WTC11 (cell line): ENCODE data around the gene TRMU. TPM values are rescaled to one million over a fixed set of nuclear protein-coding genes. Genes with fewer than 3 reads are reported as not detected.

ENCODE experiments used
- ATAC-seq: fragments of 200-7000 bp; cut with Tn5 transposase; 2 replicates; pipeline ENCODE4 v1.10.0; 2021; ENCODE audit warnings: mild to moderate bottlenecking, moderate library complexity
- CTCF ChIA-PET: fragments of 300-600 bp; sonication (Branson Sonifier 250); formaldehyde crosslinking; loops from one replicate; lab custom pipeline; 2021; ENCODE audit warnings: antibody characterized with exemption; lab: Charles Lee
- POLR2A ChIA-PET: fragments of 350-600 bp; sonication (Branson Sonifier 250); formaldehyde crosslinking; loops from one replicate; lab custom pipeline; 2021; ENCODE audit warnings: antibody characterized with exemption; lab: Charles Lee
- DNase-seq: peaks from one replicate; pipeline ENCODE4 v3.0.0; 2021; ENCODE audit warnings: low spot score
- H3K27ac Mint-ChIP-seq: 2 replicates; pipeline ENCODE4 v1.8.0; 2021; ENCODE audit warnings: mixed read lengths
- H3K27me3 Mint-ChIP-seq: 2 replicates; pipeline ENCODE4 v1.8.0; 2021; ENCODE audit warnings: low read depth, mild to moderate bottlenecking, moderate library complexity, mixed read lengths
- H3K36me3 Mint-ChIP-seq: 2 replicates; pipeline ENCODE4 v1.8.0; 2021; ENCODE audit warnings: mixed read lengths
- H3K4me1 Mint-ChIP-seq: 2 replicates; pipeline ENCODE4 v1.8.0; 2022; ENCODE audit warnings: mixed read lengths
- H3K4me3 Mint-ChIP-seq: 2 replicates; pipeline ENCODE4 v1.8.0; 2021; ENCODE audit warnings: mild to moderate bottlenecking, moderate library complexity, mixed read lengths
- H3K9me3 Mint-ChIP-seq: 2 replicates; pipeline ENCODE4 v1.8.0; 2021; ENCODE audit warnings: mixed read lengths
- CBFB ChIP-seq: sonication (generic); formaldehyde crosslinking; IDR thresholded peaks from 2 replicates; pipeline ENCODE4 v1.8.1; 2022; ENCODE audit warnings: mild to moderate bottlenecking, low read depth, missing genetic modification reagents
- GTF2I ChIP-seq: fragments of 250-450 bp; sonication (Bioruptor Pico); conservative IDR thresholded peaks from 2 replicates; pipeline ENCODE4 v1.4.0; 2021; ENCODE audit warnings: mild to moderate bottlenecking
- NR2C2 ChIP-seq: sonication (generic); formaldehyde crosslinking; IDR thresholded peaks from 2 replicates; pipeline ENCODE4 v1.8.0; 2022; ENCODE audit warnings: mild to moderate bottlenecking, missing genetic modification reagents
- ZNF423 ChIP-seq: fragments of 250-450 bp; sonication (Bioruptor Pico); IDR thresholded peaks from 2 replicates; pipeline ENCODE4 v2.1.2; 2022; ENCODE audit warnings: mild to moderate bottlenecking, moderate library complexity
- total RNA-seq: library from RNA; stranded (reverse); gene quantifications from 3 replicates; pipeline ENCODE4 v1.2.3, GENCODE V29; 2021
- TF ChIP-seq, protein P1 (sequence below): sonication (generic); formaldehyde crosslinking; IDR thresholded peaks from 2 replicates; pipeline ENCODE4 v1.8.1; 2023; ENCODE audit warnings: mild to moderate bottlenecking, moderate library complexity, missing genetic modification reagents
- TF ChIP-seq, protein P2 (sequence below): sonication (generic); formaldehyde crosslinking; IDR thresholded peaks from 2 replicates; pipeline ENCODE4 v1.8.0; 2023; ENCODE audit warnings: missing genetic modification reagents, mild to moderate bottlenecking, borderline replicate concordance
- TF ChIP-seq, protein P3 (sequence below): sonication (generic); formaldehyde crosslinking; conservative IDR thresholded peaks from 2 replicates; pipeline ENCODE4 v1.8.1; 2023; ENCODE audit warnings: mild to moderate bottlenecking, low read depth, missing genetic modification reagents, moderate library complexity
- TF ChIP-seq, protein P4 (sequence below): sonication (generic); formaldehyde crosslinking; IDR thresholded peaks from 2 replicates; pipeline ENCODE4 v1.8.1; 2023; ENCODE audit warnings: mild to moderate bottlenecking, missing genetic modification reagents, moderate library complexity
- TF ChIP-seq, protein P5 (sequence below): fragments of 250-450 bp; sonication (Bioruptor Pico); IDR thresholded peaks from 2 replicates; pipeline ENCODE4 v1.9.0; 2021; ENCODE audit warnings: moderate library complexity, mild to moderate bottlenecking, inconsistent platforms, borderline replicate concordance
- TF ChIP-seq, protein P6 (sequence below): sonication (generic); formaldehyde crosslinking; IDR thresholded peaks from 2 replicates; pipeline ENCODE4 v1.8.1; 2023; ENCODE audit warnings: mild to moderate bottlenecking, missing genetic modification reagents

TRMU gene
- total RNA-seq, 1 experiment from 2014 or later, result 103 TPM

DNA sequence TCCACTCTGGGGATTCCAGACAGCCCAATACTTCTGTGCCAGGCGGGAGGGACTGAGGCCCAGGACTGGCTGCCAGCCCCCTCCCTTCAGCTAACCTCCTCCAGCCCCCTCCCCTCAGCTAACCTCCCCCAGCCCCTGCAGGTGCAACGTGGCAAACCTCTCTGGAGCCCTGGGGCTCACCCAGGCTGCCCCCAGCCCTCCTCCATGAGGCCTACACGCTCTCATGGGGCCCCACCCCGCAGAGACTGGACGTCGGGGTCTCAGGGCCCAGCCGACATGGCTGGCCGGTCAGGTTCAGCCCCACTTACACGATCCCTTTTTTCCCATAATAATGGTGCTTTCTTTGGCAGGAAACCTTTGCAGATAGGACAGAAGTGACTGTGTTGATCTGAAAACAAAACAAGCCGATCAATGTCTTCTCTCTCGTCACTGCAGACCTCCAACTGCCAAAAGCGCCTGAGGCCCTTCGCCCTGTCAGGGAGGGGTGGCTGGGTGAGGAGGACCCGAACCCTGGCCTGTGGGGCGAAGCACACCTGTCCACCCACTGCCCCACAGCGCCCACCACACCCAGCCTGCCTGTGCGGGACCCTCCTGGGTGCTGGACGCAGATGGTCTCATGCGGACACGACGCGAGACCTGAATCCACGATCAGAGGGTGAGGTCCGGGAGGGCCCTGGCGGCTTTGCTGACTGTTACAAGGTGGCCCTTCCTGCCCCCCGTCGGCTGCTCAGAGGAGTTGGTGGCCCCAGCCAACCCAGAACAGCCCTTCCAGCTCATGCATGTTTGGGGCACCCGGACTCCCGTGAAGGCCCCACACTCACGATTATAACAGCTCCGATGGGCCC, 33.6 kb downstream of the TRMU start:
- no peak overlapping the region for H3K27ac Mint-ChIP-seq
- DNase-seq, result no peak
- H3K27me3 Mint-ChIP-seq, result no peaks in the 10 kb centered on the region
- TF ChIP-seq, protein P1, sequence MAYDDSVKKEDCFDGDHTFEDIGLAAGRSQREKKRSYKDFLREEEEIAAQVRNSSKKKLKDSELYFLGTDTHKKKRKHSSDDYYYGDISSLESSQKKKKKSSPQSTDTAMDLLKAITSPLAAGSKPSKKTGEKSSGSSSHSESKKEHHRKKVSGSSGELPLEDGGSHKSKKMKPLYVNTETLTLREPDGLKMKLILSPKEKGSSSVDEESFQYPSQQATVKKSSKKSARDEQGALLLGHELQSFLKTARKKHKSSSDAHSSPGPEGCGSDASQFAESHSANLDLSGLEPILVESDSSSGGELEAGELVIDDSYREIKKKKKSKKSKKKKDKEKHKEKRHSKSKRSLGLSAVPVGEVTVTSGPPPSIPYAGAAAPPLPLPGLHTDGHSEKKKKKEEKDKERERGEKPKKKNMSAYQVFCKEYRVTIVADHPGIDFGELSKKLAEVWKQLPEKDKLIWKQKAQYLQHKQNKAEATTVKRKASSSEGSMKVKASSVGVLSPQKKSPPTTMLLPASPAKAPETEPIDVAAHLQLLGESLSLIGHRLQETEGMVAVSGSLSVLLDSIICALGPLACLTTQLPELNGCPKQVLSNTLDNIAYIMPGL (CRISPR knock-in tag), result no peak
- TF ChIP-seq NR2C2 (CRISPR knock-in tag) (no peak), CBFB (no peak), GTF2I (no peak), ZNF423 (no peak)
- TF ChIP-seq, protein P2, sequence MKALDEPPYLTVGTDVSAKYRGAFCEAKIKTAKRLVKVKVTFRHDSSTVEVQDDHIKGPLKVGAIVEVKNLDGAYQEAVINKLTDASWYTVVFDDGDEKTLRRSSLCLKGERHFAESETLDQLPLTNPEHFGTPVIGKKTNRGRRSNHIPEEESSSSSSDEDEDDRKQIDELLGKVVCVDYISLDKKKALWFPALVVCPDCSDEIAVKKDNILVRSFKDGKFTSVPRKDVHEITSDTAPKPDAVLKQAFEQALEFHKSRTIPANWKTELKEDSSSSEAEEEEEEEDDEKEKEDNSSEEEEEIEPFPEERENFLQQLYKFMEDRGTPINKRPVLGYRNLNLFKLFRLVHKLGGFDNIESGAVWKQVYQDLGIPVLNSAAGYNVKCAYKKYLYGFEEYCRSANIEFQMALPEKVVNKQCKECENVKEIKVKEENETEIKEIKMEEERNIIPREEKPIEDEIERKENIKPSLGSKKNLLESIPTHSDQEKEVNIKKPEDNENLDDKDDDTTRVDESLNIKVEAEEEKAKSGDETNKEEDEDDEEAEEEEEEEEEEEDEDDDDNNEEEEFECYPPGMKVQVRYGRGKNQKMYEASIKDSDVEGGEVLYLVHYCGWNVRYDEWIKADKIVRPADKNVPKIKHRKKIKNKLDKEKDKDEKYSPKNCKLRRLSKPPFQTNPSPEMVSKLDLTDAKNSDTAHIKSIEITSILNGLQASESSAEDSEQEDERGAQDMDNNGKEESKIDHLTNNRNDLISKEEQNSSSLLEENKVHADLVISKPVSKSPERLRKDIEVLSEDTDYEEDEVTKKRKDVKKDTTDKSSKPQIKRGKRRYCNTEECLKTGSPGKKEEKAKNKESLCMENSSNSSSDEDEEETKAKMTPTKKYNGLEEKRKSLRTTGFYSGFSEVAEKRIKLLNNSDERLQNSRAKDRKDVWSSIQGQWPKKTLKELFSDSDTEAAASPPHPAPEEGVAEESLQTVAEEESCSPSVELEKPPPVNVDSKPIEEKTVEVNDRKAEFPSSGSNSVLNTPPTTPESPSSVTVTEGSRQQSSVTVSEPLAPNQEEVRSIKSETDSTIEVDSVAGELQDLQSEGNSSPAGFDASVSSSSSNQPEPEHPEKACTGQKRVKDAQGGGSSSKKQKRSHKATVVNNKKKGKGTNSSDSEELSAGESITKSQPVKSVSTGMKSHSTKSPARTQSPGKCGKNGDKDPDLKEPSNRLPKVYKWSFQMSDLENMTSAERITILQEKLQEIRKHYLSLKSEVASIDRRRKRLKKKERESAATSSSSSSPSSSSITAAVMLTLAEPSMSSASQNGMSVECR, result no peak
- TF ChIP-seq, protein P3, sequence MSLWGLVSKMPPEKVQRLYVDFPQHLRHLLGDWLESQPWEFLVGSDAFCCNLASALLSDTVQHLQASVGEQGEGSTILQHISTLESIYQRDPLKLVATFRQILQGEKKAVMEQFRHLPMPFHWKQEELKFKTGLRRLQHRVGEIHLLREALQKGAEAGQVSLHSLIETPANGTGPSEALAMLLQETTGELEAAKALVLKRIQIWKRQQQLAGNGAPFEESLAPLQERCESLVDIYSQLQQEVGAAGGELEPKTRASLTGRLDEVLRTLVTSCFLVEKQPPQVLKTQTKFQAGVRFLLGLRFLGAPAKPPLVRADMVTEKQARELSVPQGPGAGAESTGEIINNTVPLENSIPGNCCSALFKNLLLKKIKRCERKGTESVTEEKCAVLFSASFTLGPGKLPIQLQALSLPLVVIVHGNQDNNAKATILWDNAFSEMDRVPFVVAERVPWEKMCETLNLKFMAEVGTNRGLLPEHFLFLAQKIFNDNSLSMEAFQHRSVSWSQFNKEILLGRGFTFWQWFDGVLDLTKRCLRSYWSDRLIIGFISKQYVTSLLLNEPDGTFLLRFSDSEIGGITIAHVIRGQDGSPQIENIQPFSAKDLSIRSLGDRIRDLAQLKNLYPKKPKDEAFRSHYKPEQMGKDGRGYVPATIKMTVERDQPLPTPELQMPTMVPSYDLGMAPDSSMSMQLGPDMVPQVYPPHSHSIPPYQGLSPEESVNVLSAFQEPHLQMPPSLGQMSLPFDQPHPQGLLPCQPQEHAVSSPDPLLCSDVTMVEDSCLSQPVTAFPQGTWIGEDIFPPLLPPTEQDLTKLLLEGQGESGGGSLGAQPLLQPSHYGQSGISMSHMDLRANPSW (CRISPR knock-in tag), result no peak
- TF ChIP-seq, protein P4, sequence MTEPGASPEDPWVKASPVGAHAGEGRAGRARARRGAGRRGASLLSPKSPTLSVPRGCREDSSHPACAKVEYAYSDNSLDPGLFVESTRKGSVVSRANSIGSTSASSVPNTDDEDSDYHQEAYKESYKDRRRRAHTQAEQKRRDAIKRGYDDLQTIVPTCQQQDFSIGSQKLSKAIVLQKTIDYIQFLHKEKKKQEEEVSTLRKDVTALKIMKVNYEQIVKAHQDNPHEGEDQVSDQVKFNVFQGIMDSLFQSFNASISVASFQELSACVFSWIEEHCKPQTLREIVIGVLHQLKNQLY (CRISPR knock-in tag), result no peak
- TF ChIP-seq, protein P5, sequence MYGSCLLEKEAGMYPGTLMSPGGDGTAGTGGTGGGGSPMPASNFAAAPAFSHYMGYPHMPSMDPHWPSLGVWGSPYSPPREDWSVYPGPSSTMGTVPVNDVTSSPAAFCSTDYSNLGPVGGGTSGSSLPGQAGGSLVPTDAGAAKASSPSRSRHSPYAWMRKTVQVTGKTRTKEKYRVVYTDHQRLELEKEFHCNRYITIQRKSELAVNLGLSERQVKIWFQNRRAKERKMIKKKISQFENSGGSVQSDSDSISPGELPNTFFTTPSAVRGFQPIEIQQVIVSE (CRISPR knock-in tag), result no peak
- TF ChIP-seq, protein P6, sequence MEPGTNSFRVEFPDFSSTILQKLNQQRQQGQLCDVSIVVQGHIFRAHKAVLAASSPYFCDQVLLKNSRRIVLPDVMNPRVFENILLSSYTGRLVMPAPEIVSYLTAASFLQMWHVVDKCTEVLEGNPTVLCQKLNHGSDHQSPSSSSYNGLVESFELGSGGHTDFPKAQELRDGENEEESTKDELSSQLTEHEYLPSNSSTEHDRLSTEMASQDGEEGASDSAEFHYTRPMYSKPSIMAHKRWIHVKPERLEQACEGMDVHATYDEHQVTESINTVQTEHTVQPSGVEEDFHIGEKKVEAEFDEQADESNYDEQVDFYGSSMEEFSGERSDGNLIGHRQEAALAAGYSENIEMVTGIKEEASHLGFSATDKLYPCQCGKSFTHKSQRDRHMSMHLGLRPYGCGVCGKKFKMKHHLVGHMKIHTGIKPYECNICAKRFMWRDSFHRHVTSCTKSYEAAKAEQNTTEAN (CRISPR knock-in tag), result no peak
- TF ChIP-seq, all 79 proteins: peak for 0
- no peaks in the 10 kb centered on the region for H3K36me3 Mint-ChIP-seq
- H3K9me3 Mint-ChIP-seq, result no peaks in the 10 kb centered on the region
- no peak for ATAC-seq
- POLR2A ChIA-PET, result no interaction called here
- CTCF ChIA-PET, result interaction anchor here (1.0 to 4.4 kb wide), 7 partner anchors 14 to 363 kb away, joined by 3 to 156 read pairs (median 9); partner anchors contain the start of gene CELSR1
- H3K4me3 Mint-ChIP-seq, result no peak overlapping the region
- peaks cover 6% of the 10 kb centered on the region; the same call in 1 of the 2 replicates for H3K4me1 Mint-ChIP-seq
